CD4-positive, alpha-beta T cell treated with Interleukin-1 beta for 1 hour (primary cell): Measurements from ENCODE around the gene MKRN2.

ENCODE experiments used
- DNase-seq, 2 donors: peaks; one replicate each; pipeline ENCODE4 v3.0.0-alpha.2; 2020 to 2022

The MKRN2 gene

GRCh38 chr3:12557473-12558100 lies 700 bp downstream of the MKRN2 start:
- no peak for DNase-seq

DNA sequence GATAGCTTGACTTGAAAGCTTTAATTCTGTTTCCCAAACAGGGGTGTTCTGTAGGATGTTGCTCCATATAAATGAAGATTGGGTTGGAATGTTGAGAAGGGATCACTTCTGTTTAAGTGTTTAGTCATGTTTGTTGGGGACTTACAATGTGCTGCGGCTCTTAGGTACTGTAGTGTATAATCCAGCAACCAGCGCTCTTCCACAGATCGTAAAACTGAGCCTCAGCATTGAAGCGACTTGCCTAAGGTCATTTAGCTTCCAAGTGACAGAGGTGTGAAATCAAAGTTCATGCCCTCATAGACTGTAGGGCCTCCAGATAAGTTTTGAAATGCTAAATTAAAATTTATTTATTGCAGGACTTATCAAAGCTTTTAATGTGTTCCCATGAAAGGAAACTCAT lies 1.8 kb downstream of the MKRN2 start:
- no peak for DNase-seq

- DNase-seq, result no peak
Observed at GRCh38 chr3:12559520-12559919, 2.6 kb downstream of the MKRN2 start.

GRCh38 chr3:12560505-12561190 lies 3.8 kb downstream of the MKRN2 start:
- DNase-seq, result no peak

- DNase-seq, result no peak
Observed at GRCh38 chr3:12561397-12561796, 4.5 kb downstream of the MKRN2 start.

GRCh38 chr3:12562451-12562850 lies 5.6 kb downstream of the MKRN2 start:
- no peak for DNase-seq

- no peak for DNase-seq
Observed at GRCh38 chr3:12566976-12567375, 10.1 kb downstream of the MKRN2 start.

- no peak for DNase-seq
Observed at GRCh38 chr3:12568747-12569146, 11.9 kb downstream of the MKRN2 start.

DNA sequence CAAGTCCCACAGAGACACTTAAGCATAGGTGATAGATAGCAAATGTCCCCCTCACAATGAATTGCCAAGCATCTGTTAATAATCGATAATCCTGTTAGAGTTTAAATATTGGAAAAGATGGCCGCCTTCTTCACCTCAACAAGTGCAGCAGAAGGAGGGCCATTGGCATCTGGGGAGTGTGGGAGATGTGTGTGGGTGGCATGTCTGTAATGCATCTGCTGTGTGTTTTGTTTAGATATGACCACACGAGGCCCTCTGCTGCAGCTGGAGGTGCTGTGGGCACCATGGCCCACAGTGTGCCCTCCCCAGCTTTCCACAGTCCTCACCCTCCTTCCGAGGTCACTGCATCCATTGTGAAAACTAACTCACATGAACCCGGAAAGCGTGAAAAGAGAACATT lies 12.9 kb downstream of the MKRN2 start:
- DNase-seq, result no peak

DNA sequence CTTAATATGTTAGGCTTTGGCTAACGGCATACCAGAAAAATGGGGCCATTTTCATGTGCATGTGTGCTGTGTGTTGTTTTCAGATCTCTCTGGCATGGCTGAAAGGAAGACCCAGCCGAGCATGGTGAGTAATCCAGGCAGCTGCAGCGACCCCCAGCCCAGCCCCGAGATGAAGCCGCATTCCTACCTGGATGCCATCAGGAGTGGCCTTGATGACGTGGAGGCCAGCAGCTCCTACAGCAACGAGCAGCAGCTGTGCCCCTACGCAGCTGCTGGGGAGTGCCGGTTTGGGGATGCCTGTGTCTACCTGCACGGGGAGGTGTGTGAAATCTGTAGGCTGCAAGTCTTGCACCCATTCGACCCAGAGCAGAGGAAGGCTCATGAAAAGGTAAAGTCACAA lies 15.1 kb downstream of the MKRN2 start:
- DNase-seq, result no peak

GRCh38 chr3:12574131-12574530 lies 17.2 kb downstream of the MKRN2 start:
- no peak for DNase-seq

GRCh38 chr3:12574661-12575060 lies 17.8 kb downstream of the MKRN2 start:
- DNase-seq, result no peak

GRCh38 chr3:12577379-12577778 lies 20.5 kb downstream of the MKRN2 start:
- DNase-seq, result no peak

- no peak for DNase-seq
Observed at GRCh38 chr3:12578742-12579141, 21.9 kb downstream of the MKRN2 start.

DNA sequence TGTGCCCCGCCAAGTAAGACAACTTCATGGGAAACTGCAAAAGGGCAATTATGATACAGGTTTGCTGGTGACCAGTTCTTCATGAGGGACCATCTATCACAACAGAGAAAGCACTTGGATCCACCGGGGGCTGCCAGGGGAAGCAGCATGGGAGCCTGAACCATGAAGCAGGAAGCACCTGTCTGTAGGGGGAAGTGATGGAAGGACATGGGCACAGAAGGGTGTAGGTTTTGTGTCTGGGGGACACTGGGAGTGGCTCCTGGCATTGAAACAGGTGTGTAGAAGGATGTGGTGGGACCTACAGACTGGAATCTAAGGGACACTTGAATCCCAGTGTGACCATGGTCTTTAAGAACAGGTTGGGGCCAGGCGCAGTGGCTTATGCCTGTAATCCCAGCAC lies 22.6 kb downstream of the MKRN2 start:
- no peak for DNase-seq

- DNase-seq, result no peak
Observed at GRCh38 chr3:12579905-12580304, 23.0 kb downstream of the MKRN2 start.

GRCh38 chr3:12582730-12583129 lies 25.8 kb downstream of the MKRN2 start:
- DNase-seq, result no peak

GRCh38 chr3:12583280-12583679 lies 26.4 kb downstream of the MKRN2 start:
- no peak for DNase-seq

DNA sequence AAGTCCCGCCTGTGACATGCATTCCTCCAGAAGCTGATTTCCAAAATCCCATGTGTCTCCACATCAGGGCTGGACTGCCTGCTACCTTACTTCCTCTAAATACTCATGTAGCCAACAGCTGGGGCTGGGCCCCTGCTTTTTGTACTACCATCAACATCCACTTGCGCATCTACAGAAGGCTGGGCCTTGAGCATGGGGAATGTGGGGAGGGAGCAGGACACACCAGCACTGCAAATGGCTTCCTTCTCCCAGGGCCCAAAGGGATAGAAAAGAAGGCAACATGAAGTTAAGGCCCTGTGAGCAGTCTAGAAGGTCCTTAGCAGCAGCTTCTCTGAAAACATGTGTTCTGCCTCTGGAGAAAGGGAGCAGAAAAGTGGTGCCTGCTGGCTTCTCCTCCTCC lies 27.2 kb downstream of the MKRN2 start:
- no peak for DNase-seq

GRCh38 chr3:12585181-12585580 lies 28.3 kb downstream of the MKRN2 start:
- no peak for DNase-seq

- no peak for DNase-seq
Observed at GRCh38 chr3:12585970-12586369, 29.1 kb downstream of the MKRN2 start.

DNA sequence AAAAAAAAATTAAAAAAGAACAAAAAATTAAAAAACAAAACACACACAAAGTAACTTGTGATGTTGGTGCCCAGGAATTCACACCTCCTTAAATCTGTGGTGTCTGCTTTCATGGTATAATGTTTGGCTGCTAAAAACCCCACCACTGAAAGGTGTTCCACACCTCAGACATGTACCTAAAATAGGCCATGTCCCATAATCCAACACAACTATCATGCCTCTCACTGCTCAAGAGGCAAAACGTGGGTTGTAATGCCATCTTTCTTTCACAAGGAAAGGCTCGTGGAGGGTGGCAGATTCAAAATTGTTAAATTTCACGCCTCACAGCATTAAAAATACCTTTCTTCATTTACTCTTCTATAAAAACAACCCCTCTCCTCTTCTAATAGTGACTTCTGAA lies 29.5 kb downstream of the MKRN2 start:
- DNase-seq, result no peak

DNA sequence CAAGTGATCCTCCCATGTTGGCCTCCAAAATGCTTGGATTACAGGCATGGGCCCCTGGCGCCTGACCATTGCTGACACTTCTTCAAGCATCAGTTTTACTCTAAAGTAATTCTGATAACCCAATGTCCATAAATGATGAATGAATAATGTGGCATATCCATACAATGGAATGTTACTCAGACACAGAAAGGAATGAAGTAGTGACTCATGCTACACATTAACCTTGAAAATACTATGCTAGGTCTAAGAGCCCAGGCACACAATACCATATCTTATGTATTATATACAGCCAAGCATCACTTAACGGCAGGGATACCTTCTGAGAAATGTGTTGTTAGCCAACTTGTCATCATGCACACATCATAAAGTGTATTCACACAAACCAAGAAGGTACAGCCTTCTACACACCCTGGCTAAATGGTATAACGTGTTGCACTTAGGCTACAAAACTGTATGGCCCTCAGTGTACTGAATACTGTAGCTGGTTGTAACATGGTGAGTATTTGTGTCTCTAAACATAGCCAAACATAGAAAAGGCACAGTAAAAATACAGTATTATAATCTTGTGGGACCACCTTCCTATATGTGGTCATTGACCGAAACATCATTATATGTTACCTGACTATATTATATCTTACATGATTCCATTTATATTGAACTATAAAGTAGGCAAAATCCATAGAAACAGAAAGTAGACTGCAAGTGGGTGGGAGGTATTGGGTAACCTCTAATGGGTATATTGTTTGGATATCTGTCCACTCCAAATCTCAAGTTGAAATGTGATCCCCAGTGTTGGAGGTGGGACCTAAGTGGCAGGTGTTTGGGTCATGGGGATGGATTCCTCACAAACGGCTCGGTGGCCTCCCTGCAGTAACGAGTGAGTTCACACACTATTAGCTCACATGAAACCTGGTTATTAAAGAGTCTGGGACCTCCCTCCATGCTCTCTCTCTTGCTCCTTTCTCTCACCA lies 31.4 kb downstream of the MKRN2 start:
- no peak for DNase-seq

GRCh38 chr3:12590096-12590495 lies 33.2 kb downstream of the MKRN2 start:
- peak in 1 of 2 donors; percentile 23 for DNase-seq
